GM12878 (cell line): ENCODE measurements around the gene ZNF546. TPM values are rescaled to one million over a fixed set of nuclear protein-coding genes. Genes with fewer than 3 reads are reported as not detected.

Experiments used
- ATAC-seq: fragments of 200-7000 bp; cut with Tn5 transposase; 3 replicates; pipeline ENCODE4 v1.9.1; 2020; ENCODE audit warnings: mild to moderate bottlenecking, moderate library complexity
- BruUV-seq: library from RNA; stranded (reverse); fragments of 400-500 nt; replicated peaks from 2 replicates; lab custom pipeline; 2021; lab: Mats Ljungman, UMichigan
- CTCF ChIA-PET: fragments of 300-600 bp; sonication (Branson Sonifier 250); formaldehyde crosslinking; extraction: SDS; loops from one replicate; lab custom pipeline; 2021; ENCODE audit warnings: inconsistent platforms; lab: Yijun Ruan, JAX
- POLR2A ChIA-PET: fragments of 350-600 bp; formaldehyde crosslinking; extraction: SDS; loops from one replicate; lab custom pipeline; 2021; ENCODE audit warnings: inconsistent platforms; lab: Charles Lee
- RAD21 ChIA-PET: fragments of 300-600 bp; sonication (Branson Sonifier 250); formaldehyde crosslinking; loops from one replicate; lab custom pipeline; 2023; ENCODE audit warnings: antibody characterized with exemption; ENCODE audit not compliant: unreplicated experiment; lab: Charles Lee
- SMC1A ChIA-PET: fragments of 300-600 bp; sonication (Branson Sonifier 250); formaldehyde crosslinking; loops from one replicate; lab custom pipeline; 2023; ENCODE audit not compliant: unreplicated experiment, uncharacterized antibody; lab: Charles Lee
- DNase-seq: peaks from one replicate; pipeline ENCODE4 v3.0.0-alpha.2; 2011; ENCODE audit warnings: low read depth, low spot score
- FAIRE-seq: peaks from 3 replicates; lab custom pipeline; 2011; peaks lifted over from hg19 to GRCh38; lab: Jason Lieb, UNC
- H2AFZ ChIP-seq: 2 replicates; pipeline ENCODE4 v1.6.0; 2011; ENCODE audit warnings: low read depth, low read length, control low read depth; ENCODE audit not compliant: control insufficient read depth
- H3K27ac ChIP-seq: 2 replicates; pipeline ENCODE4 v1.5.1; 2011; ENCODE audit warnings: control low read depth; ENCODE audit not compliant: control insufficient read depth, insufficient read depth
- H3K27me3 ChIP-seq, 2 experiments: replicated peaks in 1 of 2; 2 replicates each; pipeline versions ENCODE4 v1.6.0 to v1.6.1; 2011; ENCODE audit warnings: low read length in 1 of 2; ENCODE audit not compliant: control insufficient read depth in 2 of 2, insufficient read depth in 2 of 2
- H3K36me3 ChIP-seq, 2 experiments: 2 replicates each; pipeline ENCODE4 v1.5.1; 2011; ENCODE audit warnings: low read length in 1 of 2; ENCODE audit not compliant: control insufficient read depth in 2 of 2, insufficient read depth in 2 of 2
- H3K4me1 ChIP-seq: 2 replicates; pipeline ENCODE4 v1.6.1; 2011; ENCODE audit warnings: mild to moderate bottlenecking, low read length, moderate library complexity, mixed read lengths; ENCODE audit not compliant: control insufficient read depth, insufficient read depth
- H3K4me2 ChIP-seq: 2 replicates; pipeline ENCODE4 v1.6.0; 2011; ENCODE audit warnings: control low read depth; ENCODE audit not compliant: control insufficient read depth, insufficient read depth
- H3K4me3 ChIP-seq: fragments of 200-600 bp; sonication (generic); 2 replicates; pipeline ENCODE4 v1.5.1; 2016
- H3K79me2 ChIP-seq: 2 replicates; pipeline ENCODE4 v1.6.0; 2011; ENCODE audit warnings: low read length; ENCODE audit not compliant: control insufficient read depth, insufficient read depth
- H3K9ac ChIP-seq: 2 replicates; pipeline ENCODE4 v1.8.0; 2011; ENCODE audit warnings: low read length, control low read depth, mixed read lengths; ENCODE audit not compliant: control insufficient read depth, insufficient read depth
- H3K9me3 ChIP-seq: replicated peaks from 3 replicates; pipeline ENCODE4 v1.5.1; 2011; ENCODE audit warnings: mild to moderate bottlenecking, low read length; ENCODE audit not compliant: control insufficient read depth, insufficient read depth
- H4K20me1 ChIP-seq: 2 replicates; pipeline ENCODE4 v1.6.0; 2011; ENCODE audit not compliant: control insufficient read depth, insufficient read depth
- ATF3 ChIP-seq: IDR thresholded peaks from 2 replicates; pipeline ENCODE4 v1.6.1; 2011; ENCODE audit warnings: low read depth, mild to moderate bottlenecking, low read length, moderate library complexity, borderline replicate concordance; ENCODE audit errors: extremely low read depth
- BACH1 ChIP-seq: fragments of 450-650 bp; IDR thresholded peaks from 2 replicates; pipeline ENCODE4 v1.6.1; 2017; ENCODE audit warnings: mild to moderate bottlenecking, borderline replicate concordance
- DPF2 ChIP-seq: fragments of 450-650 bp; IDR thresholded peaks from 2 replicates; pipeline ENCODE4 v1.6.1; 2017; ENCODE audit warnings: mild to moderate bottlenecking
- E2F4 ChIP-seq: IDR thresholded peaks from 2 replicates; pipeline ENCODE4 v1.6.1; 2012; ENCODE audit warnings: low read depth, low read length, improper control_type of control experiment
- EED ChIP-seq: sonication (generic); IDR thresholded peaks from 2 replicates; pipeline ENCODE4 v1.6.1; 2016; ENCODE audit warnings: antibody characterized with exemption, low read depth
- GATAD2B ChIP-seq: fragments of 450-650 bp; conservative IDR thresholded peaks from 2 replicates; pipeline ENCODE4 v1.6.1; 2017; ENCODE audit warnings: low read depth, mild to moderate bottlenecking, moderate library complexity
- HDGF ChIP-seq: fragments of 450-650 bp; IDR thresholded peaks from 2 replicates; pipeline ENCODE4 v1.6.1; 2016; ENCODE audit warnings: antibody characterized with exemption
- IRF5 ChIP-seq: fragments of 450-650 bp; IDR thresholded peaks from 2 replicates; pipeline ENCODE4 v1.6.1; 2017; ENCODE audit warnings: borderline replicate concordance
- JUNB ChIP-seq: IDR thresholded peaks from 2 replicates; pipeline ENCODE4 v1.6.1; 2016; ENCODE audit warnings: antibody characterized with exemption, mild to moderate bottlenecking
- MAX ChIP-seq: IDR thresholded peaks from 2 replicates; pipeline ENCODE4 v1.6.1; 2012; ENCODE audit warnings: low read depth, low read length, improper control_type of control experiment
- MYC ChIP-seq: IDR thresholded peaks from 2 replicates; pipeline ENCODE4 v1.6.1; 2011; ENCODE audit warnings: mild to moderate bottlenecking, low read length, moderate library complexity, inconsistent platforms; ENCODE audit not compliant: insufficient read depth, insufficient replicate concordance, insufficient read length, severe bottlenecking
- PAX8 ChIP-seq: fragments of 450-650 bp; IDR thresholded peaks from 2 replicates; pipeline ENCODE4 v1.6.1; 2017; ENCODE audit warnings: mild to moderate bottlenecking, moderate library complexity
- POLR2AphosphoS5 ChIP-seq: IDR thresholded peaks from 2 replicates; pipeline ENCODE4 v1.6.1; 2011; ENCODE audit warnings: mild to moderate bottlenecking, low read length, inconsistent platforms
- RELA ChIP-seq: fragments of 450-650 bp; IDR thresholded peaks from 2 replicates; pipeline ENCODE4 v1.8.0; 2014; ENCODE audit warnings: borderline replicate concordance; ENCODE audit not compliant: partially characterized antibody
- SMAD1 ChIP-seq: fragments of 450-650 bp; IDR thresholded peaks from 2 replicates; pipeline ENCODE4 v1.6.1; 2018; ENCODE audit warnings: mild to moderate bottlenecking, low read depth; ENCODE audit not compliant: partially characterized antibody
- SMAD5 ChIP-seq: IDR thresholded peaks from 2 replicates; pipeline ENCODE4 v1.6.1; 2016; ENCODE audit warnings: antibody characterized with exemption, low read depth
- SPI1 ChIP-seq: IDR thresholded peaks from 2 replicates; pipeline ENCODE4 v1.6.1; 2011; ENCODE audit warnings: low read depth, mild to moderate bottlenecking, low read length, moderate library complexity, borderline replicate concordance; ENCODE audit not compliant: insufficient read depth
- SREBF1 ChIP-seq: IDR thresholded peaks from 2 replicates; pipeline ENCODE4 v1.6.1; 2012; ENCODE audit warnings: mild to moderate bottlenecking, low read length
- STAT1 ChIP-seq: fragments of 450-650 bp; conservative IDR thresholded peaks from 2 replicates; pipeline ENCODE4 v1.6.1; 2014; ENCODE audit warnings: antibody characterized with exemption, mild to moderate bottlenecking
- STAT3 ChIP-seq: IDR thresholded peaks from 2 replicates; pipeline ENCODE4 v1.6.1; 2011; ENCODE audit warnings: low read depth, low read length, improper control_type of control experiment
- whole genome bisulfite sequencing: methylation state at CpG from one replicate; pipeline ENCODE4 v1.1.6; 2016; ENCODE audit warnings: low lambda C conversion rate; ENCODE audit not compliant: insufficient replicate concordance, insufficient coverage; ENCODE audit errors: missing lambda C conversion rate; 5-methylcytosine and 5-hydroxymethylcytosine counted together
- in situ Hi-C: fragments of 300-500 bp; cut with MboI; formaldehyde crosslinking; loops from 9 replicates; pipeline ENCODE4 v1.14.3; 2018; ENCODE audit warnings: mixed read lengths
- intact Hi-C: fragments of 100-400 bp; cut with micrococcal nuclease; formaldehyde crosslinking; loops from one replicate; pipeline ENCODE4 v1.14.2; 2022; ENCODE audit not compliant: unreplicated experiment
- polyA plus RNA-seq, 11 experiments: library from polyadenylated mRNA; depleted of rRNA in 4 of 11; unstranded in 6 of 11; stranded (reverse) in 5 of 11; fragments of >200 nt; fragmentation: Nextera tagmentation in 4 of 11; fragmentation: Illumina TruSeq in 1 of 11; extraction: Ambion mirVana in 4 of 11; extraction: Trizol in 1 of 11; gene quantifications; 1 replicate in 1 of 11; 2 replicates in 10 of 11; pipeline versions ENCODE4 v1.2.1 to v1.2.3, GENCODE V29; 2011 to 2016; ENCODE audit warnings: inconsistent platforms in 2 of 11, missing spikeins in 2 of 11, low read depth in 1 of 11
- total RNA-seq, 4 experiments: library from RNA; depleted of rRNA in 3 of 4; stranded (reverse); fragments of >200 nt in 3 of 4; fragmentation: Illumina TruSeq in 1 of 4; extraction: Trizol in 1 of 4; gene quantifications; 2 replicates each; pipeline versions ENCODE4 v1.2.1 to v1.2.3, GENCODE V29; 2013 to 2021
- TF ChIP-seq, protein P1 (sequence below): fragments of 450-650 bp; IDR thresholded peaks from 2 replicates; pipeline ENCODE4 v1.6.1; 2016; ENCODE audit warnings: mild to moderate bottlenecking

ZNF546 gene
- total and polyA plus RNA-seq, 10 of the 15 experiments (the other 5 are each of a cell fraction or from before 2014, with no cell fraction given): 0.88 to 4.1 (median 2.4) TPM

DNA sequence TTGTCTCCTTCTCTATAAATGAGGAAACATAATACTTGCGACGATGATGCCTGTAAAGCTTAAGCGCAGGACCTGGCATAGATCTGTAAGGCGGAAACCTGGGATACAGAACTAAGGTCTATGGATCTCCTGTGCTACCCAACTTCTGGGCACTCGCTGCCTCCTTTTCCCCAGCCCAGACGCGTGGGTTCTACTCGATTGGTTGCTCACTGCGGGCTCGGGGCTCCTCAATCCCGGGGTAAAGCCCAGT is 26.5 kb upstream of the ZNF546 start:
- FAIRE-seq: no peak
- peaks cover 20% of the 10 kb centered on the region for H3K79me2 ChIP-seq
- intact Hi-C loops: loop anchor here (2.0 to 10.0 kb wide), 4 partner anchors 30 to 293 kb away; no protein-coding TSS in a partner anchor
- no peaks in the 10 kb centered on the region for H3K27me3 ChIP-seq
- peak overlapping the region; percentile 78 for H3K4me3 ChIP-seq
- peak overlapping the region; percentile 89 for H3K27ac ChIP-seq
- peak overlapping the region; percentile 85 for H2AFZ ChIP-seq
- peak overlapping the region; percentile 97 for H3K9ac ChIP-seq
- TF ChIP-seq STAT3 (no peak), ATF3 (no peak), STAT1 (0 out of 2 replicates have a peak, but pooled peaks have one; percentile 24), EED (no peak), SREBF1 (no peak), HDGF (no peak), SMAD1 (peak; percentile 56), PAX8 (no peak), POLR2AphosphoS5 (no peak), MAX (no peak), JUNB (no peak), RELA (no peak), MYC (no peak), GATAD2B (no peak), IRF5 (no peak), SPI1 (no peak), E2F4 (no peak), BACH1 (no peak), SMAD5 (no peak), DPF2 (0 out of 2 replicates have a peak, but pooled peaks have one; percentile 13)
- TF ChIP-seq, protein P1, sequence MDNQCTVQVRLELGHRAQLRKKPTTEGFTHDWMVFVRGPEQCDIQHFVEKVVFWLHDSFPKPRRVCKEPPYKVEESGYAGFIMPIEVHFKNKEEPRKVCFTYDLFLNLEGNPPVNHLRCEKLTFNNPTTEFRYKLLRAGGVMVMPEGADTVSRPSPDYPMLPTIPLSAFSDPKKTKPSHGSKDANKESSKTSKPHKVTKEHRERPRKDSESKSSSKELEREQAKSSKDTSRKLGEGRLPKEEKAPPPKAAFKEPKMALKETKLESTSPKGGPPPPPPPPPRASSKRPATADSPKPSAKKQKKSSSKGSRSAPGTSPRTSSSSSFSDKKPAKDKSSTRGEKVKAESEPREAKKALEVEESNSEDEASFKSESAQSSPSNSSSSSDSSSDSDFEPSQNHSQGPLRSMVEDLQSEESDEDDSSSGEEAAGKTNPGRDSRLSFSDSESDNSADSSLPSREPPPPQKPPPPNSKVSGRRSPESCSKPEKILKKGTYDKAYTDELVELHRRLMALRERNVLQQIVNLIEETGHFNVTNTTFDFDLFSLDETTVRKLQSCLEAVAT: no peak
- TF ChIP-seq, all 136 proteins: peak for 3
- H3K36me3 ChIP-seq: peaks cover 10 to 22% of the 10 kb centered on the region in 2 experiments
- H3K4me2 ChIP-seq: peak overlapping the region; percentile 97
- no peaks in the 10 kb centered on the region for H4K20me1 ChIP-seq
- BruUV-seq: TSS peak; percentile 94
- RAD21 ChIA-PET: interaction anchor here (0.7 to 3.9 kb wide), 45 partner anchors 9 to 1393 kb away, joined by 3 to 73 read pairs (median 7); partner anchors contain the start of genes B9D2, DYRK1B, FBL and RPS16
- 1% methylated on average over 11 of the region's 11 CpGs for WGBS
- POLR2A ChIA-PET: interaction anchor here (0.5 to 2.7 kb wide), 25 partner anchors 8 to 529 kb away, joined by 3 to 33 read pairs (median 4); partner anchors contain the start of genes DYRK1B, FBL, MAP3K10 and ZNF546
- in situ Hi-C loops: no loop called here
- H3K9me3 ChIP-seq: no peaks in the 10 kb centered on the region; the same call in 2 of the 3 replicates
- CTCF ChIA-PET: interaction anchor here (0.6 to 4.3 kb wide), 47 partner anchors 9 to 600 kb away, joined by 3 to 84 read pairs (median 5); partner anchors contain the start of genes FBL, ZNF546 and ZNF780A
- peaks cover 10% of the 10 kb centered on the region; the same call in 1 of the 2 replicates for H3K4me1 ChIP-seq
- SMC1A ChIA-PET: interaction anchor here (0.5 to 4.1 kb wide), 44 partner anchors 8 to 297 kb away, joined by 3 to 115 read pairs (median 6); partner anchors contain the start of genes DYRK1B, FBL, FCGBP and ZNF546
- DNase-seq (peak; percentile 24), ATAC-seq (peak; percentile 40)
